Right renal pelvis (tissue), 4 donors: ENCODE measurements around the gene SDK1. TPM values are rescaled to one million over a fixed set of nuclear protein-coding genes. Genes with fewer than 3 reads are reported as not detected.
"Not testable (repeated sequence)": the region's sequence is repeated elsewhere in the genome, so short reads cannot be mapped to it uniquely, and the experiment has no call there.

ENCODE experiments used
- DNase-seq, 4 donors: peaks; one replicate each; pipeline ENCODE4 v3.0.0-alpha.2; 2013; ENCODE audit warnings: low read depth in 4 of 4, low spot score in 3 of 4, missing footprints in 1 of 4
- polyA plus RNA-seq, 4 donors: library from polyadenylated mRNA; unstranded; fragments of 120-200 nt; gene quantifications; one replicate each; pipeline ENCODE4 v1.2.1, GENCODE V29; 2013; ENCODE audit not compliant: insufficient read length in 4 of 4

SDK1 gene
- polyA plus RNA-seq, 4 donors = 6.8 to 8.2 (median 6.9) TPM

DNA sequence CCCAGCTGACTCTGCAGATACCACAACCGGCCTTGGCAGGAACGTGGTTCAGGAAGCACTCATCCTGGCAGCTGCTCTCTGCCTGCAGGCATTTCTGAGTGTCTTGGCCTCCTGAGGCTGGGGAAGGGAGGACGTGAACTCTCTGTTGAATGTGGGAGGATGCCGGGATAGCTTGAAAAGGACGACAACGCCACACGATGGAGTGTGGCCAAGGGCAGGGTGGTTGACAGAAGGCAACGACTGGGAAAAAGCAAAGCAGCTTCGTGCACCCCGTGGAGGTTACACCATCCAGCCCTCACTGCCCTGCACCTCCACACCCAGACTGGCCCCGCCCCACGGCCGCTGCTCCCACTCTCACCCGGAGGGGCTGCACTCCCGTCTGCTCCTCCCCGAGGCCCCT lies 915.0 kb downstream of the SDK1 start:
- DNase-seq = no peak

GRCh38 chr7:4217126-4217660 lies 916.1 kb downstream of the SDK1 start:
- DNase-seq = not testable (repeated sequence)

- DNase-seq = no peak
Observed at GRCh38 chr7:4218481-4218880, 917.4 kb downstream of the SDK1 start.

DNA sequence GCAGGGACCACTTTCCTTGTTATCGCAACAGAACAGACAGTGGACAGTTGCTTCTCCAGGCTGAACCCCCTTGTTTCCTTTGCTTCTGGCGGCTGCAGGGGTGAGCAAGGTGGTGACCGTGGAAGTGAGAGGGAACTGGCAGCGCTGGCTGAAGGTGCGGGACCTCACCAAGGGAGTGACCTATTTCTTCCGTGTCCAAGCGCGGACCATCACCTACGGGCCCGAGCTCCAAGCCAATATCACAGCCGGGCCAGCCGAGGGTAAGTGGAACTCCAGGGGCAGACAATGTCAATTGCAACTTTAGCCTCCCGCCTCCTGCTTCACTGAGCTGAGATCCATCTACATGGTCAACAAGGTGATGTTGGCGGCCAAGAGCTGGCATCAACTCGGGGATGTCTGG lies 919.0 kb downstream of the SDK1 start:
- DNase-seq = no peak

DNA sequence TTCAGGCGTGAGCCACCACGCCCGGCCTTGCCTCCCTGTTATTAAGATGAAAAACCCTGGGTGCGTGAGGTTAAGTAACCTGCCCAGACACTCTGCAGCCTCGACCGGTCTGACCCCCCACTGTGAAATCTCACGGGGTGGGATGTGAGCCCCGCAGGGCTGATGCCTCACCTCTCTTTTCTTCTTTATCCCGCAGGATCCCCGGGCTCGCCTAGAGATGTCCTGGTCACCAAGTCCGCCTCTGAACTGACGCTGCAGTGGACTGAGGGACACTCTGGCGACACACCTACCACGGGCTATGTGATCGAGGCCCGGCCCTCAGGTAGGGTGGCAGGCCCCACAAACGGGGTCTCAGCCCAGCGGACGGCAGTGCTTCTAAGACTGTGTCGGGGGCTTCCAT lies 920.0 kb downstream of the SDK1 start:
- no peak for DNase-seq

GRCh38 chr7:4222676-4223075 lies 921.6 kb downstream of the SDK1 start:
- DNase-seq = no peak

GRCh38 chr7:4225361-4225771 lies 924.3 kb downstream of the SDK1 start:
- DNase-seq = no peak

- DNase-seq = no peak
Observed at GRCh38 chr7:4225881-4226523, 925.0 kb downstream of the SDK1 start.

GRCh38 chr7:4226524-4226882 lies 925.5 kb downstream of the SDK1 start:
- DNase-seq = no peak

DNA sequence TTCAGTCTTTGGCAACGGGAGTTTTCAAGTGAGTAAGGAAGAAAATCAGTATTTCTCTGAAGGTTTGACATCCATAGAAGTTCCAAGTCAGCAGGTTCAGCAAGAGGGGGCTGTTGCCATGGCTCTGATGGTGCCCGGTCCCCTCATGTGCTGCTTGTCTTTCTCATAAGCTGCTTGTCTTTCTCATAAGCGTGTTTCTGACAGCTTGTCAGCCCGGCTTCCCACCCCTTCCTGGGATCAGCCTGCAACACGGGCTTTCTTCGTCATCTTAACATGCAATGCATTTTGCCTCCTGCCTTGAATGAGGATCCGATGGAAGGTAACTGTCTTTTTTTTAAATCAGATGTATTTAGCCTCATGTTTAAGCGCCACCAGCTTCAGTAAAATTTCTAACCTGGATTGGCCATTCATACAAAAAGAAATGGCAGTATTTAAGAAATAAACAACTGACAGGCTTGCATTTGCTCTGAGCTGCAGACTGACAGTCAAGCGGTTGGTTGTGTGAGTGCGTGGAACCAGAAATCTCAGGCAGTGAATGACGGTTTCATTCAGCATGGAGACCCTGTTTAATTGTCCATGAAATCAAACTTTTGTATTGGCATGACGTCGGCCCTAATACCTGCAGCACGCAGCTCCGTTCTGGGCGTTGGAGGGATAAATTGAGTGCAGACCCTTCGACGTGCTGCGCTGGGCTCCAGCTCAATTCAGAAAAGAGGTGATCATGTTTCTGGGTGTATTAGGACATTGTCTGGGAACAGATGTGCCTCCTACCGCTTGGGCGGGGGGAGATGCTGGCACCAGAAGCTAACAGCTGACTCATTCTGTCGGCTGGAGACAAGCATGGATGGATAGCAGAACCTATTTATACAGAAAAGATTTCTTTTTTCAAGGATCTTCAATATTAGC lies 926.3 kb downstream of the SDK1 start:
- no peak for DNase-seq

DNA sequence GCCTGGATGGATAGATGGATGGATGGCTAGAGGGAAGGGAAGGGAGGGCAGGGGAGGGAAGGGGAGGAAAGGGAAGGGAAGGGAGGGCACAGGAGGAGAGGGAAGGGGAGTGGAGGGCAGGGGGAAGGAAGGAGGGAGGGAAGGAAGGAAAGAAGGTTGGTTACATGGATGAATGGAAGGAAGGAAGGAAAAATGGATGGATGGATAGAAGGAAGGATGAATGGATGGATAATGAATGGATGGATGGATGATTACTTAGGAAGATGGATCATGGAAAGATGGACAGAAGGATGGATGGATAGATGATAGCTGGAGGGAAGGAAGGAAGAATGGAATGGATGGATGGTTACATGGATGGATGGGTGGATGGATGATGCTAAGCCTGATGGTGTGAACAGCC lies 929.3 kb downstream of the SDK1 start:
- DNase-seq = no peak

DNA sequence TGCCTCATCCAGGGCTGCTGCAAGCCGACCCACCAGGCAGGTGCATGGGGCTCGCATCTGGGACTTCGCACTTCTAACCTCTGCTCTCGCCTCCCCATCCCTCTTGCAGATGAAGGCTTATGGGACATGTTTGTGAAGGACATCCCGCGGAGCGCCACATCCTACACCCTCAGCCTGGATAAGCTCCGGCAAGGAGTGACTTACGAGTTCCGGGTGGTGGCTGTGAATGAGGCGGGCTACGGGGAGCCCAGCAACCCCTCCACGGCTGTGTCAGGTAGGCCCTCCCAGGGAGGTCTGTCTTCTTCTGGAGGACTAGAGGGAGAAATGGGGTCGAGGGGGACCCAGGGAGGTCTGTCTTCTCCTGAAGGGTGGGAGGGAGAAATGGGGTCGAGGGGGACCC lies 932.1 kb downstream of the SDK1 start:
- no peak for DNase-seq

- no peak for DNase-seq
Observed at GRCh38 chr7:4233621-4234497, 932.8 kb downstream of the SDK1 start.

DNA sequence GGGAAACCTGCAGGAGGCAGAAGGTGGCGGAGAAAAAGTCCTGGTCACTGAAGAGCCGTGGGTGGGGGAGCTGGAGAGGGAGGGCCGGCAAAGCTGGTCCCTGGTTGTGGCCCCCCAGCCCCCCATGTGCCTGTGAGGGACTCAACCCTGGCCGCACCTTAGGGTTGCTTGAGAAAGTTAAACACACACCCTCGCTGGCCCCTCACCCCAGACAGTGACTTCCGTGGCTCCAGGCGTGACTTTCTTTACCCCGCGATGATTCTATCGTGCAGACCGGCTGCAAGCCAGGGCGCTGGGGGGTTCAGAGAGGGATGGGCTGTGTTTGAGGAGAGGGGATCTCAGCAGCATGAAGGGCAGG lies 933.4 kb downstream of the SDK1 start:
- no peak for DNase-seq

DNA sequence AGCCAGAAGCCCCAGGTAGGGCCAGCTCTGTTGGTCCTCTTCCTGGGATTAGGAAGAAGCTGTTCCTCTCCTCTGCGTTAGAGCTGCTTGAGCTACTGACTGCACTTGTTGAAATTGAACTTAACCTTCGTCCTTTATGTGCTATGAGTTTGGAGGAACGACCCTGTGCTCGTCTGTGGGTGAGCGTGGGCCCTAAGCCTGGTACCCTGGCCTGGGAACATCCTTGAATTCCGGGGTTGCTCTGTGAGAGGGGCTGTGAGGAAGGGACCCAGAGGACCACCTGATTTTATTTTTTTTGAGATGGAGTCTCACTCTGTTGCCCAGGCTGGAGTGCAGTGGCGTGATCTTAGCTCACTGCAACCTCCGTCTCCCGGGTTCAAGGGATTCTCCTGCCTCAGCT lies 933.8 kb downstream of the SDK1 start:
- no peak for DNase-seq

- peak in 2 of 4 donors; percentile 16 to 19 for DNase-seq
Observed at GRCh38 chr7:4235596-4235995, 934.5 kb downstream of the SDK1 start.

GRCh38 chr7:4236389-4236788 lies 935.3 kb downstream of the SDK1 start:
- DNase-seq = no peak

GRCh38 chr7:4236873-4237272 lies 935.8 kb downstream of the SDK1 start:
- not testable (repeated sequence) for DNase-seq

DNA sequence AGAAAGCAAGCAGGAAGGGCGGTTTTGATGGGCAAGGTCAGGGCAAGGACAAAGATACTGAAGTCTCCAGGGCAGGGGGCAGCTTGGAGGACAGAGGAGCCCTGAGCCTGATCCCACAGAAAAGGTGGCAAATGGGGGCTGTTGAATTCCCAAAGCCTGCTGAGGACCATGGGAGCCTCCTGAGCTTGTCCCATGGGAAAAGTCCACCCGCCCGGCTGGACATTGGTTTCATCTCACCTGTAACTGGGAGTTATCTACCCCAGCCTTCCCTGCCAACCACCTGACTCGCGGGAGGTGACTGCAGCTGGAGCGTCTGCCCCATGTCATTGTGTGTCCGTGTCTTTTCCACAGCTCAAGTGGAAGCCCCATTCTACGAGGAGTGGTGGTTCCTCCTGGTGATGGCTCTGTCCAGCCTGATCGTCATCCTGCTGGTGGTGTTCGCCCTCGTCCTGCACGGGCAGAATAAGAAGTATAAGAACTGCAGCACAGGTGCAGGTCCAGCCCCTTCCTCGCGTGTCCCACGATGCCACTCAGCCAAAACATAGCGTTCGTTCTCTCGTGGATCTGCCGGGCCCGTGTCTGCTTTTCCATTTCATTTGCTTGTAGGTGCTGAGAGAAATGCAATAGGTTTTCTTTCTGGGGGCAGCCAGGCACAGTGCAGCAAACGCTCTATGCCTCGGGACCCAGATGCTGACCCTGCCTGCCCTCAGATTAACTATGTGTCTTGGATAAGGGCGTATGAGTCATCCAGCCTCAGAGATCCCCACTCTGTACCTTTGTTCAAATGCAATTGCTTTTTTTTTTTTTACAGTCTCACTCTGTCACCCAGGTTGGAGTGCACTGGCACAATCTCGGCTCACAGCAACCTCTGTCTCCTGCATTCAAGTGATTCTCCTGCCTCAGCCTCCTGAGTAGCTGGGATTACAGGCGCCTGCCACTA lies 936.5 kb downstream of the SDK1 start:
- DNase-seq = no peak

DNA sequence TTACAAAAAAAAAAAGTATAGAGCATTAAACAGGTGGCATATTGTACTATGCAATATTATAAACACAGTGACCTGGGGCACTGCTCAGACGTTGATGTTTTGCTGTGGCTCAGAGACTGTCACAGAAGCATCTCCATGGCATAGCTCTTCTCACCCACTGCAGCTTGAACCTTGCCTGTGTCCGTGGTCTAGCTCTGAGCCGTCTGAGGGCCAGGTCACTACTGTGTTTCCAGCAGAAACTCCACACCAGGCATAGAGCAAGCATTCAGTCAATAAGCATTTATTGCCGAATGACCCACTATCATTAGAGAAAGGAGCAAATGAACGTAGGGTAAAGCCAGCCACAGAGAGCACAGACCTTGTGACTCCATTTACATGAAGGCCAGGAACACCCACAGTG lies 937.8 kb downstream of the SDK1 start:
- no peak for DNase-seq
